Measurements from ENCODE around the gene XRCC3.

XRCC3 gene

DNA sequence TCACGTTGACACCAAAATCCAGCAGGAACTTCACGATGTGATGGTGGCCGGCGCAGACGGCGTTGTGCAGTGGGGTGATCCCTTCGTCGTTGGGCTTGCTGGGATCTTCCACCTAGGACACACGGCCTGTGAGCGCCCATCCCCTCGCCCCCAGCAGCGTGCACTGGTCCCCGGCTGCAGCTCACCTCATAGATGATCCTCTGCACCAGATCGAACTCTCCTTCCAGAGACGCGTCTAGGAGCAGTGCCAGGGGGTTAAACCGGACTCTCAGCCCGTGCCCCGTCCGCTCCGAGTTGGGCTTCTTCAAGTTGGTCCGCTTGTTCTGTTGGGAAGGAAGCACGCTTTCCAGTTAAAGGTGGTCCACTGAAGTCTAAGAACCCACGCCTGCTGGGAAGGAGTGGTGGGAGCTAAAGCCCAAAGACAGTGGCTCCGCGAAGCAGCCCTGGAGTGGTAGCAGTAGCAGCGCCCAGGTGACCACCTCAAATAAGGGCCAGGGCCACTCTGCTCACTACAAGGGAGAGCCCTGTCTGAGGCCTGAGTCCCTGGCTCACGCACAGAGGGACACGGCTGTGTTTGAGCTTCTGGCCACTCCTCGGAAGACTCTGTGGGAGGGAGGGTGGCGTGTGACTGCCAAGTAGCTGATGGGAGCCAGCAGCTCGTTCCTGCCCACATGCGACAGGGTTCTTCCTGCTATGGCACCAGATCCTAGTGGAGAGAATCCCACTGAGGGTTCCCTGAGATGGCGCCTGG lies 23.6 kb upstream of the XRCC3 start:
- in situ Hi-C loops (cut with HindIII; ENCODE audit: low sequenced_read_pairs): no loop called here

DNA sequence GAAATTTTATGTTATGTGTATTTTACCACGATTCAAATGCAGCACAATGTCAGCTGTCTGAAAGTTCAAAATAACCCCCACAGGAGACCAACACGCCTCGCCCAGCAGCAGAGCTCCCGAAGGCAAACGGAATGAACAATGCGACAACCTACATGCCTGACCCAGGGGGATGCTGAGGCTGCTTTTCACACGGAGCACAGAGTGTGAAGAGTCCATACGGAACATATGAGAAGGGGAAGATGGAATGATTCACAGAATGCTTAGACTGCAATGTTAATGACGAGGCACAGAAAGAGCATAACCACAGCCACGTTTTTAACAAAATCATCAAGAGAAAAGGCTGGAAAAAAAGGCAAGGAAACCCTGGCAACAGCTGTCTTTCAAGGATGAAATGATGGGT lies 22.9 kb upstream of the XRCC3 start:
- in situ Hi-C loops (cut with HindIII; ENCODE audit: low sequenced_read_pairs): no loop called here

DNA sequence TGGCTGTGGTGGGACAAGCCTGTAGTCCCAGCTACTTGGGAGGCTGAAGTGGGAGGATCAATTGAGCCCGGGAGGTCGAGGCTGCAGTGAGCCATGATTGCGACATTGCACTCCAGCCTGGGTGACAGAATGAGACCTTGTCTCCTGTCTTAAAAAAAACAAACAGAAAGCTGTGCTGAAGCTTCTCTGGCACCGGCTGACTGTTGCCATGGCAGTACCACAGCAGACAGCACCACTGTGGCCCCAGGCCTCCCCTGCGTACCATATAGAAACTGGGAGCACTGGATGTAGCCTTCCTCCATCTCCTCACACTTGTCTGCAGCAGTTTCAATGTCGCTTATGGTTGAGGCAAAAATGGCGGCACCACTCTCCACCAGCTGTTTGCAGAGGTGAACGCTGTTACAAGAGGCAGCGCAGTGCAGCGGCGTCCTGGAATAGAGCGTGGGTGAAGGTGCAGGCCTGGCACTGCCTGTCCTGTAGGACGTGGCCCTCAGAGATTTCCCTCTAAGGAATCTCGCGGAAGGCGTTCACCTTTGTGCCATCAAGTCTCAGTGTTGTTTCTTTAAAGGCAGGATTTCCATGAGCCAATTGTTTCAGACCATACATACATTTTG lies 22.3 kb upstream of the XRCC3 start:
- in situ Hi-C loops (cut with HindIII; ENCODE audit: low sequenced_read_pairs): no loop called here

DNA sequence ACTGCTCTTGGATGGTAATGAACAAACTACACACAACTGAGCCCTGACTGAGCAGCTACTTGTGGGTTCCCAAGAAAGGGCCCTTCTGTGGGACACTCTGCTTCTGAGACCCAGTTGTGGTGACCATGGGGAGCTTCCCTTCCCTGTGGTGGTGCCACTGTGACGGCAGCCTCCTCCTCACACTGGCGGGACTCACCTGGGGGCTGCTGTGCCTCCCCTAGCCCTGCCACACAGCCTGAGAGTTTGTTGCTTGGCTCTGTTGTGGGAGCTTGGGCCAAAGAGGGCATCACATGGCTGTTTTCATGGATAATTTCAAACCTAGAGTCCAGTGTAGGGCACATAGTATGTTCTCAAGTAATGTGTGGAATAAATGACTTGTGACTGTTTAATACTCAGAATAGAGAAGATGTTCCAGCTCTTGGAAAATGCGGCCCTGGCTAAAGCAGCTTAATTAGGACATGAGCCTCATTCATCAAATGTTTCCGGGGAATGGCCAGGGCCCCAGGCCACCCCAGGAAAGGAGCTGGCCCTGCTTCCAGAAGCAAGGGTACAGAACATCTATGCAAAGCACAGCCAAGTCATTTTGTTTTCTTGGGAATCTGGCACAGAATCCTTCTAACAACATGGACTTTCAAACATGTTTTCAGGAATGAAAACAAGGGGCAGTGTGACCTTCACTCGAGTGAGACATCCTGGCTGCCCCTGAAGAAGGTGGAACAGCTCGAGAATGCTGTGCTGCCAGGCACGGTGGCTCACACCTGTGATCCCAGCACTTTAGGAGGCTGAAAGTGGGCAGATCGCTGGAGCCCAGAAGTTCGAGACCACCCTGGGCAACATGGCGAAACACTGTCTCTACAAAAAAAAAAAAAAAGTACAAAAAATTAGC lies 21.5 kb upstream of the XRCC3 start:
- in situ Hi-C loops (cut with HindIII; ENCODE audit: low sequenced_read_pairs): no loop called here

DNA sequence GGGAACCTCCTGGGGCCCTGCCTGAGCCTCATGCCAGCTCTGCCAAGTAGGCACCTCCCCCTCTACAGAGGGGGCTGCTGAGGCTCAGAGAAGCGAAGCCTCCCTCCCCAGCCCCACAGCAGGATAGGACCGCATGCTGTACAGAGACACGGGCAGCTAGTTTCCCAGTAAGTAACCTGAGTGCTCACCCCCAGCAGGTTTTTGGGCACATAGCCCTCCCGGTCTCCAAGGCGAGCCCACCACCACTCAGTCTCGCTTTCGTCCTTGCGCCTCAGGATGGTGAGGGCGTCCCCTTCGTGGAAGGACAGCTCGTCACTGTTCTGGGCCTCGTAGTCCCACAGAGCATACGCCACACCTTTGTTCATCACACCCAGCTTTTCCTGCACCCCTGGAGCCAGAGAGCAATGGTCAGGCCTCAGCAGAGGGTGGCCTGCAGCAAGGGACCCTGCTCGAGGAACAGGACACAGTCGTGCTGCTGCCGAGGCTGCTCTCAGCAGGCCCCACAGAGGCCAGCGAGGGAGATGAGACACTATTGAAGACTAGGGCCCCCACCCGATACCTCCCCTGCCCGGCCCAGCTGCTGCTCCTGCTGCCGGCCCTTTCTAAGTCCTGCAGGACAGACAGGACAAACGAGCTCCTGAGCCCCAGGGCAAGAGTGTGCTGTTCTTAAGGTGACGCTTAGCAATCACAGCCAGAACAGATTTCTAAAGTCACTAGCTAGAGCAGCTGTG lies 20.7 kb upstream of the XRCC3 start:
- in situ Hi-C loops (cut with HindIII; ENCODE audit: low sequenced_read_pairs): no loop called here

DNA sequence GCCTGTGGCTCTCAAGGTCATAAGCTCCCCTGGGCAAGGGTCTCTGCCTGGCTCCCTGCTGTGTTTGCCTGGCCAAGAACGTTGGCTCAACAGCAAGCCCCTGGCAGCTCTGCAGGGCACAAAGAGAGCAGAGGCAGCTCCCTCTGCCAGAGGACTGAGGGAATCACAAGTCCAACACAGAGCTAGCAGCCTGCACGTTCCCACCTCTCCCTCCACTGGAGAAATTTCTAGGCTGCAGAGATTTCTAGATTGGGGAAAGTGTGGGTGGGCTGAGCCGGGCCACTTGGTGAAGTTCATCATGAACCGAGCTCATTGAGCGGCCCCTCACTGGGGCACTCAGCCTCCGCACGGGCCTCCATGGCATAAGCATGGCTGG lies 20.2 kb upstream of the XRCC3 start:
- in situ Hi-C loops (cut with HindIII; ENCODE audit: low sequenced_read_pairs): no loop called here

DNA sequence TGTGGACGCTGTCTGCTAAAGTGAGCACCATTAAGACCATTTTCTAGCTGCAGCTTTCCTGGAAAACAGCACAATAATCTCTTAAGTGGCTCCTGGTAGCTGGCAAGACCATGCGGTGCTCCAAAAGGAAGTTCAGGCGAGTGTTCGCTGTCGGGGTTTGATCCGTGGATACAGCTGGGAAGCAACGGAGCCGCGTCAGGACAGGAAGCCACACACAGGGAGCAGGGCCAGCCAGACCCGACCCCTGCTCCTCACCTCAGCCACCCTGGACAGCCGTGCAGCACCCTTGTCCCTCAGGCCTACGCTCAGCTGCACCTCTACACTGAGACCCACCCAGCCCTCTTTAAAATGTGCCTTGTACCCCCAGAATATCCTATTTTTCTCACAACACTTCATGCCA lies 19.8 kb upstream of the XRCC3 start:
- in situ Hi-C loops (cut with HindIII; ENCODE audit: low sequenced_read_pairs): no loop called here

DNA sequence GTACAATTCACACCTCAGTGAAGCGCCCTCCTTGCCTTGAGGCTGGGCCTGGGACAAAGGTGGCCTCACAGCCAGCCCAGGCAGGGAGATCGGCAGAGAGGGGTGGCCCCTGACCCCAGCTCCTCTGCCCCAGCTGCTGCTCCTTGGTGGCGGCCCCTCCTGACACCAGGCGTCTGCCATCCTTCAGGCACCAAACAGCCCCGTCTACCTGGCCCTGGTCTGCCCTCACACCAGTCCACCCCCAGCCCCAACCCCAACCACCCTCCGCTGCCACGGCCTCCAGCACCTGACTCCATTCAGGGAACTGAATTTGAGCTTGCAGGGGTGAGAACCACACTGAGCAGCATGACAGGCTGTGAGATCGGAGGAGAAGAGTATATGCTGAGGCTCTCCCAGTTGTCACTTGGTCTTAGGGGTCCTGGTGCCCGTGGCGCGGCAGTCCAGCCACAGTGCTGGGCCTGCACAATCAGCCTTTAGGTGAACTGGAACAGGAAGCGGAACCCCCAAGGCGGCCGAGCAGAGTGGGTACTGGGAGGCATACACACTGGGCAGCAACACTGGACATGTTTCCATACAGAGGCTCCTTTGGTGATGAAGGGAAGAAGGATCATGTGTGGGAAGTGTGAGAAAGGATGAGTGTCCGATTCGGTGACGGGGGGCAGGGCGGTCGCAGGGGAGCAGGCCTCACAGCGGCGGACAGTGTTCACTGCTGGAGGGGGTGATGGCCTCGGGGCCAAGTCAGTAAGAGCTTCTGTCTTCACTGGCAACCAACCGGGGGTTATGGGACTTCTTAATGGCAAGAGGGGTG lies 19.0 kb upstream of the XRCC3 start:
- in situ Hi-C loops (cut with HindIII; ENCODE audit: low sequenced_read_pairs): no loop called here

DNA sequence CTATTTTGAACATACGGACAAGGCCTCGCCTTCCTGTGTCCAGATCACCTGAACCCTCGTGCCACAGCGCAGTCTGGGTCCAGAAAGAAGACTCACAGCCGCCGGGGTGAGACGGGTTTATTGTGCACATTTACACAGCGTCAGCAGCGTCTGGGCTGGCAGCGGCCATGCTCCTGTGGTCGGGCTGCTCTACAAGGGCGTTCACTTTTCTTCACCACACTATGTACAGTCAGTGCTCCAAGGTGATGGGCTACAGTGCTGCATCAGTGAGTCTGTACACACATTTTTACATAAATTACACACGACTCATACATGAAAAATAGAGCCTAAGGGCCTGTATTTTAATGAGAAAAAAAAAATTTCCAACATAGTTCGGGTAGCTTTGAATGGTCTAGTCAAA lies 18.4 kb upstream of the XRCC3 start:
- in situ Hi-C loops (cut with HindIII; ENCODE audit: low sequenced_read_pairs): no loop called here

DNA sequence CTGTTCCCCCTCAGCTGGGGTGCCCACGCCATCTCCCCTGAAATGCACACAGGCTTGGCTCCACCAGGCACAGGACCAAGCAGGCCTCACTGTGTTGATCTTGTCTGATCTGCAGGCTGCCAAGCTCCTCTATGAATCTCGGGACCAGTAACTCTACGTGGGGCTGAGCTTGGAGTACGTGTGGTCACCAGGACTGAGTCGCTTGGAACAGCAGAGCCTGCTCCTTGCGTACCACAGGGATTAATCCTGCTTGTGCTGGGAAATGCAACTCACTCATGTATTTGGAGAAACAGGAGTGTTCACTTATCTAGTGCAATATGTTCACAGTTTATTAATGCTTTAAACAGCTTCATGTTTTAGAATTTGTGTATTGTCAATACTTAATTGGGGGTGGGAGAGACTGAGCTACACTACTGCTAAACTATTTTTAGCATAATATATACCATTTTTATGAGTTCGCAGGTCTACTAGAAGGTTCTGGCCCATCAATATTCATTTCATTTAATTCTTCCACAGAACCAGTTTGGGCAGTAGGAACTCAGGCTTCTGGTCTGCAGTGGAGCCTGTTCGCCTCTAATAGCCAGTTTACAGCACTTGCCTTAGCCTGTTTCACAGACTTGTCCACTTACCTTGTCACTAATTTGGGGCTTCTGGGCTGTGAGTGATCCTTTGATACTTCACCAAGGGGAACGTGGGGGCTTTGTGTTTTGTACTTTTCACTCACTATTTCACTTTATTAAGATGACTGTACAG lies 17.8 kb upstream of the XRCC3 start:
- in situ Hi-C loops (cut with HindIII; ENCODE audit: low sequenced_read_pairs): no loop called here

DNA sequence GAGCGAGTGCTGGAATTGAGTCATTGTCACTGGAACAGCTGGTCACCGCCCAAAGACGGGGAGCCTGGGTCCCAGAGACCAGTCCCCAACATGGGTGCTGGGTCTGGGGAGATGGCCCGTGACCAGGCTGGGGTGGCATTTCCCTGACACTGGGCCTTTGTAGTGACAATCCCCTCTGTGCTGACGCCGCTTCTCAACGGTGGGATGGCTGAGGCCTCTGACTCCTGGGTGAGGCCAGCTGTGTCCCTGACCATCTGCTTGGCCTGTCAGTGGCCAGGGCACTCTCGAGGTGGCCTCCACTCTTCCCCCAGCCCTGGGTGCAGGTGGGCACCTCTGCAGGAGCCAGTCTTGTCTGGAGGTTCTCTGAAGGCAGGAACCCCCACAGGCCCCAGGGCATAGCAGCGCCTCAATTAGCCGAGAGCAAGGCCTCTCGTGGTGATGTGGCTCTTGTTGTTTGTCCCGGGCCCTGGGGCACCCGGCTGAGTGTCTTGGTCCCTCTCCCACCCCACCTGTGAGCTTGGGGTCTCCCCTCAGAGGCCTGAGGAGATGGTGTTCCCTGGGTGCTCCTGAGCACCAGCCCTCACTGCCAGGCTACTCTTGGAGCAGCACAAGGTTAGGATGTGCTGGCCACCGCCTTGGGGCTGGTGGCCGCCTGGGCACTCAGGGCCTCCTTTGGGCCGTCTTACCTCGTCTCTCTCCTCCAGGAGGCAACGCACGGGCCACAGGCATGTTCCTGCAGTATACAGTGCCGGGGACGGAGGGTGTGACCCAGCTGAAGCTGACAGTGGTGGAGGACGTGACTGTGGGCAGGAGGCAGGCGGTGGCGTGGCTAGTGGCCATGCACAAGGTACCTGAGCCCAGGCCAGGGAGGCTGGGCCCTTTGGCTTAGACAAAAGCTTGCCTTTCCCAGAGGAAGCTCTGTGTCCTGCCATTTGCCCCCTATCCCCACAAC lies 16.9 kb upstream of the XRCC3 start:
- in situ Hi-C loops (cut with HindIII; ENCODE audit: low sequenced_read_pairs): no loop called here

DNA sequence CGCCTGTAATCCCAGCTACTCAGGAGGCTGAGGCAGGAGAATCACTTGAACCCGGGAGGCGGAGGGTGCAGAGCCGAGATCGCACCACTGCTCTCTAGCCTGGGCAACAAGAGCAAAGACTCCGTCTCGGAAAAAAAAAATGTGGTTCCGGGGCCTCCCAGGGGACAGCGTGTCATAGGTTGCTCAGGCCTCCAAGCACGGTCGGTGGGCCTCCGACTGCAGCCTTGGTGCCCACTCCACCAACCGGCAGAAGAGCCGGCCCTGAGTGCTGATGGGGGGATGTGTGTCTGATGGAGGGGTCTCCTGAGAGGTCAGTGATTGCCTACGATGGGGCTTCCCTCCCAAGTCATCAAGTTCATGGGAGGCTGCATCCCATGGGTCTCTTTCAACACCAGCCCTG lies 16.2 kb upstream of the XRCC3 start:
- in situ Hi-C loops (cut with HindIII; ENCODE audit: low sequenced_read_pairs): no loop called here

DNA sequence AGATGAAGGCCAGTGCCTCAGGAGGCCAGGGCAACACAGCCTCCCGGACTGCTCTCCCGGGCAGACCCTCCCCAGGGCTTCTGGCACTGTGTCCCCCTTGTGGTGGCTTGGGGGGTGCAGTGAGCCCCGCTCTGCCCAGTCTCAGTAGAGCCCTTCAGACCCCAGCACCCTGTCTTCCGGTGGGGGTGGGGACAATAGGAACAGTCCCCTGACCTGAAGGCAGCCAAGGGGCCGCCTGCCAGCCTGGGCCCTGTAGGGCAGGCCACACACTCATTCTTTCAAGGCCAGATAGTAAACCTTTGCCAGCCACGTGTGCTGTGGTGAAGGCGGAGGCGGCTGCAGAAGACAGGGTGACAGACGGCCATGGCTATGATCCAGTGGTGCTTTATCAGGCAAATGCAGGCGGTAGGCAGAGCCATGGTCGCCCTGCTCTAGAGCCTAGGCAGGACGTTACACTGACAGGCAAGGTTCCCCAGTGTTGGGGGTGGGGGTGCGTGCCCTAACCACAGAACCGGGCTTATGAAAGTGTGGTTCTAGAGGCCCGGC lies 15.3 kb upstream of the XRCC3 start:
- in situ Hi-C loops (cut with HindIII; ENCODE audit: low sequenced_read_pairs): no loop called here

DNA sequence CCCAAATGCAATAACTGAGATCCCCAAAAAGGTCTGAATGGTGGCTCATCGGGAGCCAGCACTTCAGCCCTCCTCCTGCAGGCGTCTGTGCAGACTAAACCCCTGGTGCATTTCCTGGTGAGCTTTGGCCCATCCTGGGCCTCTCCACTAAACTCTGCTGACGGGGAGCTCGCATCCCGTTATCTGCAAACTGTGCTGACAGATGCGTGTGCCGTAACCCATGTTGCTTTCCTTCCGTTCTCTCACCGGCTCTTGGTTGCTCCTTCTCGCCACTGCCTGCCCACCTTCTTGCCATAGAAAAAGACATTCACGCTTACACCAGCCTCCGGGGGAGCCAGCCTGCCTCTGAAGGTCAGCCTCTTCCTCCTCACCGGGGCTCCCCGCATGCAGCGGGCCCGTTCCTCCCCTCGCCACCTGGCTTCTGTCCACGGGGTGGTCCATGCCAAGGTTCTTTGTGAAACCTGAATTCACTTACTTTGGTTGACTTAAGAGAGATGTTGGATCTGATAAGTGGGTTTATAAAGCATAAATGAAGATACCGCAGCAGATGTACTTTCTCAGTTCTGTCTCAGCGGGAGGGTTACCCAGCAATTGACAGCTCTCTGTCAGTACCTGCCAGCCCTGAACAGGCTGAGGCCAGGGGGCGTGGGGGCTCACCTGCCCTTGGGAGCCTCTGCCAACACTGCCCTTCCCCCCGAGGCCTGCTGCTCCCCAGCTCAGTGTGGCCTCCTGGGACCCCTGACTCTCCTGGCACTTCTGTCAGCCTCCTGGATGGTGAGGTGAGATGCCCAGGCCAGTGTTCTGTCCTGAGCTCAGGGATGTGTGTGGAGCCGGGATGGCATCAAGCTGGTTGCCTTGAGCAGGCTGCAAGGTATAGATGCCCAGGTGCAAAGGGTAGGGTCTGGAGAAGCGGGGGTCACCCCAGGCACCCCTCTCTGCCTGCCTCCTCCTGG lies 14.5 kb upstream of the XRCC3 start:
- in situ Hi-C loops (cut with HindIII; ENCODE audit: low sequenced_read_pairs): no loop called here

DNA sequence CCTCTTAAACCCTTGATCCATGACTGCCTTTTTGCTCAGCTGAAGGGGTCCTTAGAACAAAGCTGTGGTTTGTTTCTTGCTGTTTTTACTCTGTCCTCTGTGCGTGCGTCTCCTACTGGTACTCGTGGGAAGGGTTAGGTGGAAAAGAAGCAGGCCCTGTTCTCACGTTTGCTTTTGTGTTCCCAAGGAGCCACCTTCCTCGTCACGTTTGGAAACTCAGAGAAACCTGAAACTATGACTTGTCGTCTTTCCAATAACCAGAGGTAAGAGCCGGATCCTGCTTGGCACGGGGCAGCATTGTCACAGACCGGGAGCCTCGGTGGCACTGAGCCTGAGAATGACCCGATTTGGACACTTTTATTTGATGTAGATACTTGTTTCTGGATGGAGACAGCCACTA lies 13.5 kb upstream of the XRCC3 start:
- in situ Hi-C loops (cut with HindIII; ENCODE audit: low sequenced_read_pairs): no loop called here

DNA sequence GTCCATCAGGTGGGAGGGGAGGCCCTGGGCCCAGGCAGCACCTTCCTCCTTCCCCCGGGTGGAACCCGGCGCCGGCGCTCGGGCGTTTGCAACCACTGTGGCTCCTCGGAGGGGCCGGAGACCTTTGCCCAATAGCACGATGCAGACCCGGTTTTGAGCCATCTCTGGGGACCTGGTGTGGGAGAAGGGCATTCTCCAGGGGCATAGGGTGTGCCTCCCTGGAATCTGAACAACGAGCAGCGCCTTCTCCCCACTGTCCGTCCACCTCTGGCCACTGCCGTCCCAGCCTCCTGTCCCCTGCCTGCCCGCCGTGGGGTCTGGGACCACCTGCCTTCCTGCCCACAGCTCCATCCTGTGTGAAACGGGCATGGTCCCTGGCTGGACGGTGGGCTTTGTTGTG lies 12.9 kb upstream of the XRCC3 start:
- in situ Hi-C loops (cut with HindIII; ENCODE audit: low sequenced_read_pairs): no loop called here

DNA sequence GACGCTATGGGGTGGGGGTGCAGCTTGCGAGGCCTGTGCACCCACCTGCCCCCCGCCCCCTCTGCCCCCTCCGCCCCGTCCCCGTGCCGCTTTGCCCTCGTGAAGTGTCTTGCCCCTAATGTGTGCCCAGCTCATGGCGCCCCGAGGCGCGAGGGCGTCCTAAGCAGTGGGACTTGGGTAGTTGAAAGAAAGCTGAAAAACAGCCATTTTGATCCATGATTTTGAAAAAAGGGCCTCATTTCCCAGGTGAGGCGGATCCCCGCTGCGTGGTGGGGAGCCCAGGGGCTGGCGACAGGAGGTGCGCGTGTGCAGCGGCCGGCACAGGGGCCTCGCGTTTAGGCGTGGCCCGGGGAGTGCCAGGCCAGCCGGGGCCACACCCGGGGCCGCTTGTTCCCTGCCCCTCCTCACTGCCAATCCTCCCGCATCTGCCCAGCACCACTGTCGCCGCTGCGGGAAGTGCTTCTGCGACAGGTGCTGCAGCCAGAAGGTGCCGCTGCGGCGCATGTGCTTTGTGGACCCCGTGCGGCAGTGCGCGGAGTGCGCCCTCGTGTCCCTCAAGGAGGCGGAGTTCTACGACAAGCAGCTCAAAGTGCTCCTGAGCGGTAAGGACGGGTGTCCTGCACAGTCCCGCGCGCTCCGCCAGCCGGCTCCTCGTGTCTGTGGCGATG lies 12.2 kb upstream of the XRCC3 start:
- in situ Hi-C loops (cut with HindIII; ENCODE audit: low sequenced_read_pairs): no loop called here
